GM19238 (cell line): ENCODE results near the gene PKDCC.
"Not testable (repeated sequence)": the region's sequence is repeated elsewhere in the genome, so short reads cannot be mapped to it uniquely, and the experiment has no call there.

Source experiments
- DNase-seq: peaks from one replicate; pipeline ENCODE4 v3.0.0; 2011; ENCODE audit warnings: low spot score; ENCODE audit not compliant: insufficient read length

Gene PKDCC

DNA sequence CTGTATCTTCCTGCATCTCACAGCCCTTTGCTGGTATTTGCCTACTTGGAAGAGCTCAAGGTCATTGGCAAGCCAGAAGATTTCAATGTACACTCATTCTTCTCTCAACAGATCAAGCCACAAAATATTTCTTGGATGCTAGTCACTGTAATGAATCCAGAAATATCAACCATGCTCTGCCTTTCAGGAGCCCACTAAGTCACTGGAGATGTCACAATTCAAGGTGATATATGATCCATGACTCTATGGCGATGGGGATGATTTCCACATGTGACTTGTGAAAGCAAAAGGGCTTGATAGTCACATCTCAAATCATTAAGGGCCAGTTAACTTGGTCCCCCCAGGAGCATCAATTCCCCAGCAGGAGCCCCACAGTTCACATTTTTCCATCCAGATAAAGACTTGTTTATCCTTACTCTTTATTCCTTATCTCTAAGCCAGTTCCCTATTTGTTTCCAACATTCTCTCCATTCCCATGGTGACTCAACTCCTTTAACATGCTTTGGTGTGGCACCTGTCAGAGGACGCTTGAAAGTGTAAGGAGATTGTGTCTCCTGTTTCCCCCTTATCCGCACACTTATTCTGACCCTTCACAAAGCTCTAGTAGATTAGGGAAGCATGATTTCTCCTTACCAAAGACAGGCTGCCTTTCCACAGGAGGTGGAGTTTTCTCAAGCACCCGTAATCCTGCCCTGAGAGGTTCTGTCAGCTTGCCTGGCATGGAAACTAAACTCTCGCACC is 15.8 kb downstream of the PKDCC start:
- DNase-seq: no peak

DNA sequence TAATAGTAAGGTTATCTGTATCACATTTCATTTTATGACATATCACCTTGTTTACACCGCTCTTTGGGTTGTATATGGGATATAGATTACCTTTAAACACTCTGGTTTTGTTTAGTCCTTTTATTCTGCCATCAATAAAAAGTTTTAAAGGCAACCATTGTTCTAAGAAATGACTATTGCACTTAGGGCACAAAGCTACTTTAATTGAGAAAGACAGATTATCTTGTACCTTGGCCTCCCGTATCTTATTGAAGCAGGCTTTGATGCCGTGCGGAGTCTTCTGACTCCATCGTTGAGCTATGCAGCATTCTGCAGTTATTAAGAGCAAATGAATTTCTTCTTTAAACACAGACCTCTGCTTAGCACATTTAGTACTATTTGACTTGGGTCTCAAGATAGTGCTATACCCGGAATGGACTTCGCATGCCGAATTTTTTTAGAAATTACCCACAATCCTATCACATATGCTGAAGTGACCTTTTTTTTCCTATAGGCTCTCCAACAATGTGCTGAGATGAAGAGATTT is 16.7 kb downstream of the PKDCC start:
- no peak for DNase-seq

DNA sequence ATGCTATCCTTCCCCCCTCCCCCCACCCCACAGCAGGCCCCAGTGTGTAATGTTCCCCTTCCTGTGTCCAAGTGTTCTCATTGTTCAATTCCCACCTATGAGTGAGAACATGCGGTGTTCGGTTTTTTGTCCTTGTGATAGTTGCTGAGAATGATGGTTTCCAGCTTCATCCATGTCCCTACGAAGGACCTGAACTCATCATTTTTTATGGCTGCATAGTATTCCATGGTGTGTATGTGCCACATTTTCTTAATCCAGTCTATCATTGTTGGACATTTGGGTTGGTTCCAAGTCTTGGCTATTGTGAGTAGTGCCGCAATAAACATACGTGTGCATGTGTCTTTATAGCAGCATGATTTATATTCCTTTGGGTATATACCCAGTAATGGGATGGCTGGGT is 17.9 kb downstream of the PKDCC start:
- not testable (repeated sequence) for DNase-seq

GRCh38 chr2:42067001-42067400 is 19.2 kb downstream of the PKDCC start:
- DNase-seq: not testable (repeated sequence)

GRCh38 chr2:42067521-42067920 is 19.7 kb downstream of the PKDCC start:
- DNase-seq: no peak

- no peak for DNase-seq
These were observed 20.9 kb downstream of the PKDCC start for GRCh38 chr2:42068571-42069178.

- DNase-seq: no peak
These were observed 21.7 kb downstream of the PKDCC start for GRCh38 chr2:42069568-42069967.

- no peak for DNase-seq
These were observed 24.0 kb downstream of the PKDCC start for GRCh38 chr2:42071791-42072190.

GRCh38 chr2:42072349-42073118 is 24.7 kb downstream of the PKDCC start:
- no peak for DNase-seq

GRCh38 chr2:42073739-42074503 is 26.1 kb downstream of the PKDCC start:
- DNase-seq: no peak

GRCh38 chr2:42074661-42075060 is 26.8 kb downstream of the PKDCC start:
- no peak for DNase-seq

DNA sequence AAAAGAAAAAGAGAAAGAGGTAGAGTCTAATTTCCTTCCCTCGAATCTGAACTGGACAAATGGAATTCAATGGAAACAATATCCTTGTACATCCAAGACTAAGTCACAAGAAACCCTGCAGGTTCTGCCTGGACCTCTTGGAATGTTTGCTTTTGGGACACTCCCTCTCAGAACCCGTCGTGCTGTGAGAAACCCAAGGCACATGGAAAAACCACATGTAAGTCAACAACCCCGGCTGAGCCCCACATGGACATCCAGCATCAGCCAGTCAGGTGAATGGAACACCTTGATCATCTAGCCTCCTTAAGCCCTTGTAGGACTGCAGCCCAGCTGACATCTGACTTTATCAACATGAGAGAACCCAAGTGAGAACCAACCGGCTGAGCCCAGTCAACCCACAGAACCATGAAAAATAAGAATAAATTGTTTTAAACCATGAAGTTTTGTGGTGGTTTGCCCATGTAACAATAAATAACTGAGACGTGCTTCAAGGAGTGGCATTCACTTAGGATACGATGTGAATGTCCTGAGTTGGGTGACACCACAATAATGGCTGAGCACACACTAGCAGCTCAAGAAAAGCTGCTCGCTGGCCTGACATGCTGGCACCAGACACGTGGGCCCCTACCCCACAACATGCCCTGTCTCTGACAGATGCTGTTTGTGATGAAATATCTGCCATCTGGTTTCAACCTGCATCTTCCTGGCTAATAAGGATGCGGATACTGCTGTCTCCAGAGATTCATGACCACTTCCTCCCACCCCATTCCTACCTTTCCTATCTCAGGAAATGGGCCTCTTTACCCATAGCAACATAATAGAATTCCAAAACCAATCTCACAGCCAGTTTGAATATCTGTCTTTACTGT is 28.8 kb downstream of the PKDCC start:
- DNase-seq: no peak

- no peak for DNase-seq
These were observed 29.5 kb downstream of the PKDCC start for GRCh38 chr2:42077343-42077742.

GRCh38 chr2:42079737-42080287 is 32.0 kb downstream of the PKDCC start:
- DNase-seq: no peak

- not testable (repeated sequence) for DNase-seq
These were observed 33.3 kb downstream of the PKDCC start for GRCh38 chr2:42081151-42081550.

DNA sequence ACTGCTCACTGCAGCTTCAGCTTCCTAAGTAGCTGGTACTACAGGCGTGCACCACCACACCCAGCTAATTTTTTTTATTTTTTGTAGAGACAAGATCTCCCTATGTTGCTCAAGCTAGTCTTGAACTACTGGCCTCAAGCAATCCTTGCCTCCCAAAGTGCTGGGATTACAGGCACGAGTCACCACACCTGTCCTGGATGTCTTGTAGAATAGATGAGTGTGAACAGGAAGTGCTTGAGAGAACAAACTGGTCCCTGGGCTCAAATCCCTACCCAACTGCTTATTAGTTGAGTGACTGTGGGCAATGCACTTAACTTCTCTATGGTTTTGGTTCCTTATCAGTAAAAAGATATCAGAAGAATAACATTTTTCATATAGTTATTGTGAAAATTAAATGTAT is 34.2 kb downstream of the PKDCC start:
- no peak for DNase-seq

- no peak for DNase-seq
These were observed 36.4 kb downstream of the PKDCC start for GRCh38 chr2:42084231-42084671.

DNA sequence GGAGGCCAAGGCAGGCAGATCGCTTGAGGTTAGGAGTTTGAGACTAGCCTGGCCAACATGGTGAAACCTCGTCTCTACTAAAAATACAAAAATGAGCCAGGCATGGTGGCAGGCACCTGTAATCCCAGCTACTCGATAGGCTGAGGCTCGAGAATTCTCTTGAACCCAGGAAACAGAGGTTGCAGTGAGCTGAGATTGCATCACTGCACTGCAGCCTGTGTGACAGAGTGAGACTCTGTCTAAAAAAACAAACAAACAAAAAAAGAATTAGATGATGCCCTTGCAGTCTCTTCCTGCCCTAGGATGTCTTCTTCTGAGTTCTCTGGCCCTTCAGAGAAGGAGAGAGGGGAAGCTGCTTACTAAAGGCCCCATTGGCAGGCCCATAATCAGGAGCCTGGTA is 37.2 kb downstream of the PKDCC start:
- not testable (repeated sequence) for DNase-seq

- no peak for DNase-seq
These were observed 38.1 kb downstream of the PKDCC start for GRCh38 chr2:42085706-42086487.
